Colon (tissue), 2 donors: ENCODE measurements around the gene USP54.

Experiments
- FAIRE-seq: peaks from 2 replicates; lab custom pipeline; 2012; peaks lifted over from hg19 to GRCh38; lab: Jason Lieb, UNC
- donor health status: control.
- donor health status: control.

USP54 gene

DNA sequence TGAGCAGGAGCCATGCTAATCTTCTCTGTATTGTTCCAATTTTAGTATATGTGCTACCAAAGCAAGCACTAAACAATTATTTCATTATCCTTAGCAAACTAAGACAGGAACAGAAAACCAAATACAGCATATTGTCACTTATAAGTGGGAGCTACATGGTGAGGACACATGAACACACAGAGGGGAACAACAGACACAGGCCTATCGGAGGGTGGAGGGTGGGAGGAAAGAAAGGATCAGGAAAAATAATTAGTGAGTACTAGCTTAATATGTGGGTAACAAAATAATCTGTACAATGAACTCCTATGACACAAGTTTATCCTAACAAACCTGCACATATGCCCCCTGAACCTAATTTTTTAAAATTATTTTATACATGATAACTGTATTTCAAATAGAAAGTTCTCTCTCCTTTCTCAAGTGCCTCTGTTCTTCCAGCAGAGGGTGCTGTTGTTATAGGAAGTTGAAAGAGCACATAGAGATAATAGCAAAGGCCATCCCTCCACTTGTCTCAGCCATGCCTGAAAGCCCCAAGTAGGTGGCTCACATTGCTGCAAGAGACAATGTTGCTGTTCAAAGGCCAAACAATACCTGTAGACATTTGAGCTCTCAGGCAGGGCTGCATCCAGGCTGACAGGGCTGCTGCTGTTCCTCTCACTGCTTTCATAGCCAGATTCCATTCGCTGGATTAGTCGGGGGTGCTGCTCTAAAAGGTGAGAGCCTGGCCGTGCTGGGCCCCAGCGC is 61.9 kb downstream of the USP54 start:
- FAIRE-seq: no peak

DNA sequence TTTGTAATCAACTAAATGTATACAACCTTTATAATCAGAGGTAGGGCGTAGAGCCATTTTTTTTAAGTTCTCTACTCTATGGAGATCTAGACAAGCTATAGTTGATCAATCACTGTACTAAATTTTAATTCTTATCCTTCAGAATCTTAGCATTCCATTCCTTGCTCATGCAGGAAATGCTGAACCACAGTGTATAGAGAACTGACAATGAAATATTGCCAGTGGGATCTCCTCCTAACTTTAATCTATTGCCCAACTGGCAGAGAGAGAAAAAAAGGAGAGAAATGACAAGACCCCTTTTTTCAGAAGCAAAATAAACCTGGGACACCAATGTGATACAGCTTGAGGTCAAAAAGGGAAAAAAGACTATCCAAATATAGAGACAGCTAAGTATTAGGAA is 68.9 kb downstream of the USP54 start:
- FAIRE-seq: no peak

DNA sequence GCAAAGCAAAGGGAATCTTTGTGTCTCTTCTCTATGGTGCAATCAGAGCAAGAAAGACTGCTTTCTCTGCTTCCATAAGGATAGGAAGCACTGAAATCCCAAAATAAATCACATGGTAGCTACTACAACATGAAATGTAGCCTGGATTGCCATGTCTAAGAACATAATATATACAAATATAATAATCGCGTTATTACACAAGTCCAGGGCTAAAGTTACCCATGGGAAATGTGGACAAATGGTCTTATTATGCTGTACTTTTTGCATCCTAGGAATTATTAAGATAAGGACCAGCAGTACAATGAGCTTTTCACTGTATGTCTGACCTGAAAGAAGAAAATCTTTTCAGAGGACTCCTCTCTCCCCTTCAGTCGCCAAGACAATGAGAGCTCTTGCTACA is 71.8 kb downstream of the USP54 start:
- FAIRE-seq: no peak

DNA sequence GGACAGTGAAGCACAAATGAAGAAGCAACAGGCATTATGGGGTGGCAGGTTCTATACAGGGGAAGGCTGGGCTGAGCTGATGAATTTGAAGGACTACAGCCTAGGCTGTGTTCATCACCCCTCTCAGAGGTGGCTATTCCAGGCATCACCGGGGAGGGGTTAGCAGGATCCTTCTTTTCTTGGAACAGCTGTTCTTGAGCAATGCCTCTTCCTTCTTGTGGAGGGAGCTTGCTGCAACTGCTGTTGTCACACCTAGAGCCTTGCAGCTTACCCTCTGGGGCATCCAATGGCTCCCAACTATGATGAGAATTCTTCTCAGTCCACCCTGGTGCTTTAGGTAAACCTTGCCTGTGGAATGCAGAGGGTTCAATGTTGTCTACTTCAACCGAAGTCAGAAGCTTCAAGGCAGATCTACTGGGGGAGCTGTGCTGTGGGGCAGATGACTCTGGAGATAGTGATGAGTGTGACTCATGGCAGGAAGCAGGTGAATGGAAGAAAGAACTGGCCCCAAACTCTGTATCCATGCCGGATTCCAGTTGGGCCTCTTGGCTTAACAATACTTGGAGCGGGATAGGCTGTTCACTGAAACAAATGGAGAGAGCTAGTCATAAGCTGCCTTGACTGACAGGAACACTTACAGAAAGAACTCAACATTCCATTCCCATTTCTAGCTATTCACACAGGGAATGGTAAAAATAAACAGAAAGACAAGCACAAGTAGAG is 73.8 kb downstream of the USP54 start:
- no peak for FAIRE-seq

DNA sequence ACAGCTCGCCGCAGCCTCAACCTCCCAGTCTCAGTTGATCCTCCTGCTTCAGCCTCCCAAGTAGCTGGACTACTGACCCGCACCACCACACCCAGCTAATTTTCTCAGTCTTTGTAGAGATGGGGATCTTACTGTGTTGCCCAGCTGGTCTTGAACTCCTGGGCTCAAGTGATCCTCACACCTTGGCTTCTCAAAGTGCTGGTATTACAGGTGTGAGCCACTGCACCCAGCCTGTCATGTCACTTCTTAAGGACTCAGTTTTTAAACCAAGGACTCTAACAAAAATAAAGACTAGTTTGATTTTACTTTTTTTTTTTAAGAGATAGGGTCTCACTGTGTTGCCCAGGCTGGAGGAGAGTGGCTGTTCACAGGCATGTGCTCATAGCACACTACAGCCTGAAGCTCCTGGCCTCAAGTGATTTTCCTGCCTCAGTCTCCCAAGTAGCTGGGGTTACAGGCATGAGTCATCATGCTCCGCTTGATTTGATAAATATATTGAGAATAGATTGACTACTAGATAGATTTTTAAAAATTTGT is 78.9 kb downstream of the USP54 start:
- no peak for FAIRE-seq

DNA sequence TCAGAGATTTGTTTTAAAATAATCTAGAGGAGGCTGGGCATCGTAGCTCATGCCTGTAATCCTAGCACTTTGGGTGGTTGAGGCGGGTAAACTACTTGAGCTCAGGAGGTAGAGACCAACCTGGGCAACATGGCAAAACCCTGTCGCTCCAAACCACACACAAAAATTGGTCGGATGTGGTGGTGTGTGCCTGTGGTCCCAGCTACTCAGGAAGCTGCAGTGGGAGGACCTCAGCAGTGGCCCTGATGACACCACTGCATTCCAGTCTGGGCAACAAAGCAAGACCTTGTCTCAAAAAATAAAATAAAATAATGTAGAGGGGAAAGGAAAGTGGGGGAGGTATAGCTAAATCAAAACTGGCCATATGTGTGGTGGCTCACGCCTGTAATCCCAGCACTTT is 81.4 kb downstream of the USP54 start:
- FAIRE-seq: no peak

DNA sequence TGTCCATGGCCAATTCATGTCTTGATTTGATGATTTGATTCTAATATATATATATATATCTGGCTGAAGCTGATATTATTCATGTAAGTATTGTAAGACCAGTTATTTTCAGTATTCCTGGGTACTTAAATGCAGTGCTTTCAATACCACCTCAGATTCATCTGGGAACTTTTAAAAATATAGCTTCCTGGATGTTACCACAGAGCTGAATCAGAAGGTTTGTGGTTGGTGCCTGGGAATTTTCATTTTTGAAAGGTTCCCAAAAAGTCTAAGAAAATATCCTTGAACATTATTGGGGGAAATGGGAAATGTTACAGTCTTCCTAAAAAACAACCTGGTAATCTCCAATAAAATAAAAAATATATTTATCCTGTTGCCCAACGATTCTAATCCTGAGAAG is 84.7 kb downstream of the USP54 start:
- no peak for FAIRE-seq

DNA sequence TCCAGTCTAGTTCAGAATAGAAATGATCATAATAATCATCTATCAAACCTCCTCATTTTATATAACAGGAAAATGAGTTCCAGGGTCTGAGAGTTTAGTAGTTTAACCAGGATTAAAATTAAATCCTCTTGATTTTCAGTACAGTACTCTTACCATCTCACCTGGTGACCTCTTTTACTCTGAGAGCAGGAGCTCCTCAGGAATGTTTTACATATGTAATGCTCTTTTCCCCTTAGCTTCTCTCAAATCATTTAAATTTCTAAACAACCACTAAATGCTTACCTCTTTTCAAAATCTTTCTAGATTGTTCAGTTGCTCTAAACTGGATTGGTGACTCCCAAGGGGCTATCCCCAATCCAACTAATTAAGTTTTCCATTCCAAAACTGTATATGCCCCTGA is 85.1 kb downstream of the USP54 start:
- no peak for FAIRE-seq

DNA sequence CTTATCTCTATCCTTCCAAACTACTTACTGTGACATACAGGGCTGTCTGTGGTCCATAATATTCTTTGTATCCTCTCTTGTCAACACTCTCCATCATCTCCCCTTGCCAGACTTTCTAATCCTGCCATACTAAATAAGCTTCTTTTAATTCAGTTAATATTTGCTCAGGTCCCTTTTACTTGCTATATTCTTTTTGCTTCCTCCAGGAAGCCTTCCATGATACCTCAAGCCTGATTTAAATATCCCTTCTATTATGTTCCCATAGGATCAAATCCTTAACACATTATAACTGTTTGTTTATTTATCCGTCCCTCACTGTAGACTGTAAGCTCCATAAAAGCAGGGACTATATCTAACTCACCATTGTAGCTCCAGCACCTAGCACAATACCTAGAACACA is 88.1 kb downstream of the USP54 start:
- FAIRE-seq: no peak

DNA sequence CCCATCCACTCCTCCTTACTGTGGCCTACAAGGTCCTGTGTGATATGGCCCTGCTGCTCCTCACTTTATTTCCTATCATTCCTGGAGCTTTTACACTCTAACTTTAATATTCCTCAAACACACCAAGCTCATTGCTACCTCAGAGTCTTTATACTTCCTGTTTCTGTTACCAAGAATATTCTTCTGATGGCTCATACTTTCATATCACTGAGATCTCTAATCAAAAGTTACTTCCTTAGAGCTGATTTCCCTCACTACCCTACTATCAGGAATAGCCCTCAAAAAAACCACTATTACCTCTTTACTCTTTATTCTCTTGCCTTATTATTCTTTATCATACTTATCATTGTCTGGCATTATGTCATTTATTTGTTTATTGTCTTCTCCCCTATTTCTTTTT is 89.5 kb downstream of the USP54 start:
- FAIRE-seq: no peak

DNA sequence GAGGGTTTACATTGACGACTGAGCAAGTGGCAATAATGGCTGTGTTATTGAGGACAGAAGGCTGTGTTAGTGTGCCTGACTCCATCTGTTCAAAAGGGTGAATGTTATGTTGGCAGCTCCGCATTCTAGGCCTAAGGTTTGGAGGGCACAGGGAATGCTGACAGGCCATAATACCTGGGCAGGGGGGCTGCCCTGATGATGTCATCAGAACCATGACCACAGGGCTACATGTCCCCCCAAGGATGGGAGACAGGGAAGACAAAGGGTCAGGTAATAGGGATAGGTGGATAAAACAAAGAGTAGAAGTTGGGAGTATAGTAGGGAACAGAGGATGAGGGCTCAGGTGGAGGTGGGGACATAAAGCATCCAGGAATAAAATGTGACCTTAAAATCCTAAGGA is 93.5 kb downstream of the USP54 start:
- no peak for FAIRE-seq

DNA sequence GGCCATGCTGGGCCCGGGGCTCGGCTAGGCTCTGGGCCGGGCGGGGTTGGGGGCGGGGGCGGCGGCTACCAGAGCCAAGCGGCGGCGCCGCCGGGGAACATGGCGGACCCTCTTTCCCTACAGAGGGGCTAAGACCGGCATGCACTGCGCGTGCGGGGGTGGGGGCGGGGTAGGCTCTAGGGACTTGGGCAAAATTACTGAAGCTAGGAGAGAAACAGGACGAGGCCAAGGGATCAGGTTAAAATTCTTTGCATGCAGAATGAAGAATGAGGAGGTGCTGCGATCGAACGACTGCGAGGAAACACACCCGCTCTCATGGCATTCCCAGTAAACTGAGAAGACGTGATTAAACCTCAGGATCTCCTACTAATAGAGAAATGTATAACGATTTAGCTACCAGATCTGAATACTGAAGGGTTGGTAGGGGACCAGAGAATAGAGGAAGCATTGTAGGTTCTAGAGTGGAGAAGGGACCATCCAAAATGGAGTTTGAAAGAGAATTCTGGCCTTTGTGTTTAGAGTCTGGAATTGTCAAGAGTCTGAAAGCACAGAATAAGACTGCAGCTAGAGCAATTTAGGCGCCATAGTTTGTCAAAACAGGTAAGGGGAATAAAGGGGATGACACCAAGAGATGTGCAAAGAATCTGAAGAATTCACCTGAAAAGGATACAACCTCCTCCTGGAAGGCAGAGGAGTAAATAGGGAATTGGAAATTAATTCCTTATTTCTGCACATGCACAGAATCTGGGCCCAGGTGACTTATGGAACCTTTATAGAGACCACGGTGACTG is 95.1 kb downstream of the USP54 start, which contains the start of gene PPP3CB:
PPP3CB (minus strand) TSS at position 141 of the 791 bp plus-strand sequence; CDS start at position 6, 135 bp downstream.
- FAIRE-seq: no peak

DNA sequence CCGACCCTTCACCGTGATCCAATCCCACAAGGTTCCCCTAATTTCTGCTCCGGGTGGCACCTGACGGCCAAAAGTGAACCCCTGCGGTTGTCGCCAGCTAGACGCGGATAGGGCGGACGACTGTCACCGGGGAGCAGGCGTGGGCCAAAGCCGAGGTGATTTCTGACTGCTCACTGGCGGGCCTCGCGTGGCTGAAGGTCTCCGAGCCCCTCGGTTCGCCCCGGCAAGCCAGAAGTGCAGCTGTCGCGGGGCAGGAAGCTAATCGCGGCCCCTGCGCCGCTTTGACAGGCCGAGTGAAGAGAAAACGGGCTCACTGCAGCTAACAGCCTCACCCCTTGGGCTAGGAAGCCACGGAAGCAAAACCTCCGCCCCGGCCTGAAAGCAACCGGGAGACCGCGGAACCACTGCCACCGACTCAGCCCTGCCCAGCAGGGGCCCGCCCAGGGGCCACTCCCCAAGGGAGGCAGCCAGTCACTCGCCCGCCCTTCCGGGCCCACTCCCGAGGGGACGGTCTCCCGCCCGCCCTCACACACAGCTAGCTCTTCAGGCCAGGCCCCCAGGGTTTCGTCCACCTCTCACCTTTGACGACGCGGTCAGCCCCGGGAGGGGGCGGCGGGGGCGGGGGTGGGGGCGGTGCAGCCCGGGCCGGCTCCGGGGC is 95.8 kb downstream of the USP54 start:
- no peak for FAIRE-seq

DNA sequence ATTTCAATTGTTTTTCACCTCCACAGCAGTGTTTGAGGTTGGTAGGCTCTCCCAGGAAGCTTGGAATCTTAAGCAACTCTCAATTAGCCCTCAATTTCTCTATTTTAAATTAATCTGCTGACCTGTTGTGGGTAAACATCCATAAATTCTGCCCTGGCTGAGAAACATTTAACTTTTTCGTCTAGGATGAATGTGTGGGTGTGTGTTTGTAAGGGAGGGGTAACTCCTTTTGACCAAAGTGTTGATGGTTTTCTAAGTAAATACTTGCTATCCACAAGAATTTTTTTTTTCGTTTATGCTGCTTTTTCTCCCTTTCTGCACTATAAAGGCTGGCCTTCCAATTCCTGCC is 96.3 kb downstream of the USP54 start:
- FAIRE-seq: no peak

DNA sequence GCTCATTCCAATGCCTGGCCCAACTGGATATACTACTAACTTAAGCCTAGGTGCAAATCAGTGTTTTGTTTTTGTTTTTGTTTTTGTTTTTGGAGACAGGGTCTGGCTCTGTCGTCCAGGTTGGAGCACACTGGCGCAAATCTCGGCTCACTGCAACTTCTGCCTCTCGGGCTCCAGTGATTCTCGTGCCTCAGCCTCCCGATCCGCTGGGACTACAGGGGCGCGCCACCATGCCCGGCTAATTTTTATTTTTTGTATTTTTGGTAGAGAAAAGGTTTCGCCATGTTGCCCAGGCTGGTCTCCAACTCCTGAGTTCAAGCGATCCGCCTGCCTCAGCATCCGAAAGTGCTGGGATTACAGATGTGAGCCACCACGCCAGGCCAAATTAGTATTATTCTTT is 96.9 kb downstream of the USP54 start:
- no peak for FAIRE-seq

DNA sequence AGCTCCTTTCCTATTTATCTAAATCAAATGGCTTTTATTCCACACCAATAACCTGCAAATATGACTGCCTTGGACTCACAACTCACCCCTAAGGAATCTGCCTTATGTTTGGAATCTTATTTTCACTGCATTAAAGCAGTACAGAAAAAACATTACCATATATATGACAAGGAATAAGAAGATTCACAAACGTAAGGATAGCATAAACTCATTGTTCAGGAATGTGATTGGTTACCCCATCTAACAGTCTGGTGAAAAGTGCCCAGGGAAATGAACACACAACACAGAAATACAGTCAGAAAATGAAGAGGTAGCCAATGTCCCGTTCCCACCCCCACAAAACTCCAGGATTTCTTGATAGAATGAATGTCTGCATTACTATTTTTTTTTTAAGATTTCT is 97.4 kb downstream of the USP54 start:
- no peak for FAIRE-seq

DNA sequence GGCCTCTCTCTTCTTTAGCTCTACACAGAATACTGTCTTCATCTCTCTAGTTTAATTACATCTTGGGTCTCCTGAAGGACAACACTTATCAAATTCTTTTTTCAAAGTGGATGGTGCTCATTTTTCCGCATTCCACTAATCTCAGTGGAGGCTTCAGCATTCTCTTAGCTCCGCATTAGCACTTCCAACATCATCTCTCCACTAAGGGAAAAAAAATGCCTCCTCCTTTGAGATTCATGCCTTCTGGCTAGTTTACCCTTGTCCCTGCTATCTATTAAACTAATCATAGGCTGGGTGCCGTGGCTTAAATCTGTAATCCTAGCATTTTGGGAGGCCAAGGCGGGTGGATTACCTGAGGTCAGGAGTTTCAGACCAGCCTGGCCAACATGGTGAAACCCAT is 104.5 kb downstream of the USP54 start:
- no peak for FAIRE-seq

DNA sequence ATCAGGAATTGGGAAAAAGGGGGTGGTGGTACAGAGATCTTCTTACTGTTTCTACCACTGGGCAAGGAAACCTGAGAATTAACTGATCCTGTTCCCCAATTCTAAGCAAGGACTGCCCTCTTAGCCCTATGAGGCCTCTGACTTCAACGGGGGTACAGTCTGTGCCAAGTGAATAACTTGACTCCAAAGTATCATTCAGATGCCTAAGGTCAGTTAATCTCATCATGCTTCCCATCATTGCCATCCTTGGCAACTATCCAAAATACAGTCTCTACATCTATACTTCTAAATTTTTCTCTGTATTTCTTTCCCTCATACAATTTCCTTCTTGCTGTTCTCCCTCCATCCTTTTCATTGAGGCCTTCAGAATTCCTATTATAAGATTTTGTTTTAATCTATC is 105.8 kb downstream of the USP54 start:
- no peak for FAIRE-seq

DNA sequence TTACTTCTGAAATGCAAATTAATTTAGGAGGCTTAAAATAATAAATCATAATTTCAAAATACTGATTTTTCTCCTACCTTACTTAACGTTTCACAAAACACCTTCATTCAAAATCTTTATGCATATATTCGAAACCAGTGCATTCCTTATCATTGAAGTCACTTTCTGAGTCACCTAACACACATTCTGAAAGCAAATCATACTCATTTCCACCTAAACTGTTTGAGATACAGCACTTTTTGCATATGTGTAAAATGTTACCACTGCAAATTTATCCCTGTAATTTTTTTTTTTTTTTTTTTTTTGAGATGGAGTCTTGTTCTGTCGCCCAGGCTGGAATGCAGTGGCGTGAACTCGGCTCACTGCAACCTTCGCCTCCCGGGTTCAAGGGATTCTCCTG is 111.0 kb downstream of the USP54 start:
- no peak for FAIRE-seq

DNA sequence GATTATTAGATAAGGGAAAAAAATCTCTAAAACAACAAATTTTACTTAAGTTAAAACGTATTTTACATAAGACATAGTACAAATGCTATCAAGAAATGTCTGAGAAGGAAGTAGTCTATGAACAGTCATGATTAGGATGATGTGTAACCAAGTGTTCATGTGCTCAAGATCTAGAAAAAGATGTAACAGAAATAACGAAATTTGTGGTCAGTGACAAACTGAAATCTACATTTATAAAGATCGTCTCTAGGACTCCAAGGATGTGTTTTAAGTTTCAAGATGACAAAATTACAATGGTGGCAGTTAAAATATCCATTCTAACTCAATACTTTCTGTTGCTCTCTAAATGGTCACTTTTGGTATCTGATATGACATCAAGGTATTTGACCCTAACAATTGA is 112.5 kb downstream of the USP54 start:
- no peak for FAIRE-seq

DNA sequence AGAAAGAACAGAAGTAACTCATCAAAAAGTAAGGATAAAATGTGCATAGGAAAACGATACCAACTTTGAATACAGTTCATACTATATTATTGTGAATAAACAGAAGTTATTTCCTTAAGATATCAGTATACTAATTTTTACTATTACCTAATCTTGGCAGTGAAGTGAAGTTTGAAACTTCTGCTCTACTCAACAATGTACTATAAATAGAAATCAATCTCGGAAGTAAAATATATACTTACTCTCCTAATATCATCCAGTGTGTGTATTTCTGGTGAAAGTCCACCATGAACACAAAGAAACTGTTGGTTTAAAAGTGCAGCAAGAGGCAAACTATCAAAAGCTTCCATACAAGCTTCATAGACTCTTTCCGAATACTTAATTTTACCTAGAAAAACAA is 119.9 kb downstream of the USP54 start:
- FAIRE-seq: no peak

DNA sequence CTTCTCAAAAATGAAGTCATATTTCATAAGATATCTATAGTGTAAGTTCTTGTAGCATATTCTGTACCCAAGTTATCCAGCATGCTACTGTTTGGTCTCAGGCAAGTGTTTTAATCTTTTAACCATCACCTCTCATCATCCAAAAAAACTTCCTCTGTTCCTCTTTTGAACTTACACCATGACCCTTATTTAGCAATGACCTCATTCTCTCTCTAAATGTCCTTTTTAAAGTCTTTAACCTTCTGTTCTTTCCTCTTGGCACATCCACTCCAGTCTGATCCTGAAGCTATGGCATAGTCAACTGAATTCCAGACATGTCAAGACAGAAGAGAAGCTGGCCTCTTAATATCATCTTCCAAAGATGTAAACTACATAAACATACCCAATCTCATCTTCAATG is 121.6 kb downstream of the USP54 start:
- FAIRE-seq: no peak
